GM12864 (cell line): ENCODE measurements around the gene POU3F3.
A peak's percentile ranks its signal among the peaks of the same experiment; 100 is the strongest.

Source experiments
- DNase-seq: peaks from one replicate; pipeline ENCODE4 v3.0.0-alpha.2; 2011; ENCODE audit warnings: low read depth
- H3K4me3 ChIP-seq: 2 replicates; pipeline ENCODE4 v1.5.1; 2011; ENCODE audit warnings: mild to moderate bottlenecking, low read depth, low read length, control low read depth
- CTCF ChIP-seq: IDR thresholded peaks from 2 replicates; pipeline ENCODE4 v1.5.1; 2011; ENCODE audit warnings: low read depth, mild to moderate bottlenecking, moderate library complexity, low read length, control low read depth, inconsistent platforms; ENCODE audit errors: missing control alignments

The POU3F3 gene

GRCh38 chr2:104872866-104873688 lies 19.2 kb downstream of the POU3F3 start:
- peak; percentile 67 for TF ChIP-seq CTCF
- peak; percentile 21 for DNase-seq
- peak overlapping the region; percentile 58 for H3K4me3 ChIP-seq

GRCh38 chr2:104873689-104874054 lies 19.8 kb downstream of the POU3F3 start:
- H3K4me3 ChIP-seq: peak overlapping the region; percentile 58
- TF ChIP-seq CTCF: no peak
- DNase-seq: no peak

- DNase-seq: no peak
- no peak overlapping the region for H3K4me3 ChIP-seq
- TF ChIP-seq CTCF: no peak
These were observed 20.3 kb downstream of the POU3F3 start for GRCh38 chr2:104874230-104874629.

GRCh38 chr2:104875262-104875661 lies 21.3 kb downstream of the POU3F3 start:
- no peak for TF ChIP-seq CTCF
- DNase-seq: no peak
- H3K4me3 ChIP-seq: no peak overlapping the region

- DNase-seq: no peak
- no peak overlapping the region for H3K4me3 ChIP-seq
- TF ChIP-seq CTCF: no peak
These were observed 23.0 kb downstream of the POU3F3 start for GRCh38 chr2:104876606-104877570.

- no peak overlapping the region for H3K4me3 ChIP-seq
- DNase-seq: no peak
These were observed 25.1 kb downstream of the POU3F3 start for GRCh38 chr2:104878863-104879512.

More at GRCh38 chr2:104878863-104879512, 25.1 kb downstream of the POU3F3 start:
- no peak for TF ChIP-seq CTCF
